GM12892 (cell line): ENCODE measurements around the gene SNAP91.

Experiments
- POLR2A ChIP-seq: IDR thresholded peaks from 2 replicates; pipeline ENCODE4 v1.6.1; 2011; ENCODE audit warnings: low read depth, low read length, control low read depth
- POLR2AphosphoS5 ChIP-seq: IDR thresholded peaks from 2 replicates; pipeline ENCODE4 v1.6.1; 2011; ENCODE audit warnings: low read depth, low read length, control low read depth

DNA sequence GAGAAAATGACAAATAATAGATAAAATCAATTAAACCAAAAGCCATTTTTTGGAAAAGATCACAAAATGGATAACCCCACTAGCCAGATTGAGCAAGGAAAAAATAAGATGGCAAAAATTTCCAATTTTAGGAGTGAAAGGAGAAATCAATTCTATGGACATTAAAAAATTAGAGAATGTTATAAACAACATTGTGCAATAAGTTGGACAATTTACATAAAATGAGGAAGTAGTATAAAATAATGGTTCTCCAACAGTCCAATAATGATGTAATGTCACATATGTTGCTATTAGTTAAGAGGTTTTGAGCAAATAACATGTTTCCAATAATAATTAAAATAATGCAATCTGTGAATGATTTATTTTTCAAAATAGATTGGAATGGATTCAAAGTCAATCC is 3.1 kb upstream of the SNAP91 start:
- TF ChIP-seq POLR2A: no peak
- no peak for TF ChIP-seq POLR2AphosphoS5
